OCI-LY7 (cell line): Measurements from ENCODE around the gene CACNA2D2.

ENCODE experiments used
- EZH2phosphoT487 ChIP-seq: fragments of 200-600 bp; sonication (generic); IDR thresholded peaks from 2 replicates; pipeline ENCODE4 v1.6.1; 2018; ENCODE audit warnings: low read depth, borderline replicate concordance, mild to moderate bottlenecking, mixed run types, antibody characterized with exemption, low read length, moderate library complexity, mixed read lengths
- TF ChIP-seq, protein P1 (sequence below): fragments of 200-600 bp; sonication (generic); conservative IDR thresholded peaks from 2 replicates; pipeline ENCODE4 v1.5.1; 2014; ENCODE audit warnings: mild to moderate bottlenecking, antibody characterized with exemption, low read length, moderate library complexity, mixed read lengths

DNA sequence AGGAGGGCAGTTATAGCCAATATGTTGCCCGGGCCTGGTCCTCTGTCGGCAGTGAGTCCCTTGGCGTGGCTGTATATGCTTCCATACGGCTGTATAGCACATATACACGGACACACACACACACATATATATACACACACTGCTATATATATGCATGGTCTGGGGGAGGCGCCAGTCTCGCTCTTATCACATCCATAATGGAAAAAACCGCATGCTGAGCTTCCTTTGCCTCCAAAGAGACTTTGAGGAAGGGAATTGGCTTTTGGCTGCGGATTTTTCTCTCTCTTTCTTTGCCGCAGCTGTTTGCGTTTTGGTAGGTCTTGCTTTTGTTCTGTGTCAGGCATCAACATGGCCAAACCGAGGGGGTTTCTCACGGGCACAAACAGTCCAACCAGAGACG is 132.8 kb downstream of the CACNA2D2 start:
- TF ChIP-seq, protein P1, sequence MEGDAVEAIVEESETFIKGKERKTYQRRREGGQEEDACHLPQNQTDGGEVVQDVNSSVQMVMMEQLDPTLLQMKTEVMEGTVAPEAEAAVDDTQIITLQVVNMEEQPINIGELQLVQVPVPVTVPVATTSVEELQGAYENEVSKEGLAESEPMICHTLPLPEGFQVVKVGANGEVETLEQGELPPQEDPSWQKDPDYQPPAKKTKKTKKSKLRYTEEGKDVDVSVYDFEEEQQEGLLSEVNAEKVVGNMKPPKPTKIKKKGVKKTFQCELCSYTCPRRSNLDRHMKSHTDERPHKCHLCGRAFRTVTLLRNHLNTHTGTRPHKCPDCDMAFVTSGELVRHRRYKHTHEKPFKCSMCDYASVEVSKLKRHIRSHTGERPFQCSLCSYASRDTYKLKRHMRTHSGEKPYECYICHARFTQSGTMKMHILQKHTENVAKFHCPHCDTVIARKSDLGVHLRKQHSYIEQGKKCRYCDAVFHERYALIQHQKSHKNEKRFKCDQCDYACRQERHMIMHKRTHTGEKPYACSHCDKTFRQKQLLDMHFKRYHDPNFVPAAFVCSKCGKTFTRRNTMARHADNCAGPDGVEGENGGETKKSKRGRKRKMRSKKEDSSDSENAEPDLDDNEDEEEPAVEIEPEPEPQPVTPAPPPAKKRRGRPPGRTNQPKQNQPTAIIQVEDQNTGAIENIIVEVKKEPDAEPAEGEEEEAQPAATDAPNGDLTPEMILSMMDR = peak; percentile 62
- no peak for TF ChIP-seq EZH2phosphoT487
